Middle frontal gyrus (tissue), 1 donor: ENCODE results near the gene DYNLL1.
"Not testable (repeated sequence)": the region's sequence is repeated elsewhere in the genome, so short reads cannot be mapped to it uniquely, and the experiment has no call there.

Experiments used
- DNase-seq: peaks from one replicate; pipeline ENCODE4 v3.0.0-alpha.2; 2015; ENCODE audit warnings: low spot score; ENCODE audit errors: extremely low spot score

DYNLL1 gene

DNA sequence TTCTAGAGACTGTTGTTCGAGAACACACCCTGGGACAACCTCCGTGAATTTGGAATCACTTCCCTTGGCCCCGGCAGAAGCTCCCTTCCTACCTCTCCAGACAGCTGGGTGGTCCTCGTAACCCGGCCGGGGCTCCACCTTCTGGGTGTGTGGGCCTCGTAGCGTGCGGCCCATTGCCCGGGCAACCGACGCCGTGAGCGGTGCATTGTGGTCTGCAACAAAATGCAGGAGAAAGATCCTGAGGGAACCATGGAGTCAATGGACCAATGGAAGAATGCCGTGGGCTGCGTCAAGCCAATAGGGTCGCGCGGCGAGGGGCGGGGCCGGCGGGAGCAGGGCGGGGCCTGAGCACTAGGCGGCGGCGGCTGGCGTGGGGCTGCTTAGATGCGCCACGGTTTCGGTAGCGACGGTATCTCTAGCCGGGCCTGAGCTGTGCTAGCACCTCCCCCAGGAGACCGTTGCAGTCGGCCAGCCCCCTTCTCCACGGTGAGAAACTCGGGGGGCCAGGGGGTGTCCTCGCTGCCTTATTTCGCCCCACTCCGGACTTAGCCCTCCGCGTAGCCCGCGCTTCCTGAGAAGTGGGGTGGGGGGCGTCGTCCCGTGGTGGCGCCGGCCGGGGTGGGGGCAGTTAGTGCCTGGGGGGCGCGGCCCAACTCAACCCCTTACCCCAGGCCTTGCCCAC lies at the start of gene DYNLL1:
Gene DYNLL1 (plus strand): TSS at position 383 of the 682 bp plus-strand sequence. CDS start 309 bp downstream, outside the sequence.
- DNase-seq: peak; percentile 88

DNA sequence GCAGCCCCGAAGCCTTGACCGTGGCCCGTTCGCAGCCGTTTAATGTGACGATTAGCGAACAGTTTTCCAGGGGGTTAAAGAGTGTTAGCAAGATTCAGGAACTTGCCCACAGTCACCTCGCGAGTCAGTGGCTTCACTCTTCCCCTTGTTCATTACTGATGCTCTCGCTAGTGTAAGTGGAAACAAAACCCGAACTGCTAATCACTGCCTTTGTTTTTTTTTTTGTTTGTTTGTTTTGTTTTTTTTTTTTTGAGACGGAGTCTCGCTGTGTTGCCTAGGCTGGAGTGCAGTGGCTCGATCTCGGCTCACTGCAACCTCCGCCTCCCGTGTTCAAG lies 49.1 kb upstream of the DYNLL1 start:
- not testable (repeated sequence) for DNase-seq

DNA sequence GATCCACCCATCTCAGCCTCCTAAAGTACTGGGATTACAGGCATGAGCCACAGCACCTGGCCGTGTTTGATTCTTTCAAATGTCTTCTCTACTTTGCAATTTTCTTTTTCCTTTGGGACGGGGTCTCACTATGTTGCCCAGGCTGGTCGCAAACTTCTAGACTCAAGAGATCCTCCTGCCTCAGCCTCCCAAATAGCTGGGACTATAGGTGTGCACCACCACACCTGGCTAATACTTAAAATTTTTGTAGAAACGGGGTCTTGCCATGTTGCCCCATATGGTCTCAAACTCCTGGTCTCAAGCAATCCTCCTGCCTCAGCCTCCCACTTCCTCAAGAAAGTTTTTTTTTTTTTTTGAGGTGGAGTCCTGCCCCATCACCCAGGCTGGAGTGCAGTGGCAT lies 47.9 kb upstream of the DYNLL1 start:
- no peak for DNase-seq

DNA sequence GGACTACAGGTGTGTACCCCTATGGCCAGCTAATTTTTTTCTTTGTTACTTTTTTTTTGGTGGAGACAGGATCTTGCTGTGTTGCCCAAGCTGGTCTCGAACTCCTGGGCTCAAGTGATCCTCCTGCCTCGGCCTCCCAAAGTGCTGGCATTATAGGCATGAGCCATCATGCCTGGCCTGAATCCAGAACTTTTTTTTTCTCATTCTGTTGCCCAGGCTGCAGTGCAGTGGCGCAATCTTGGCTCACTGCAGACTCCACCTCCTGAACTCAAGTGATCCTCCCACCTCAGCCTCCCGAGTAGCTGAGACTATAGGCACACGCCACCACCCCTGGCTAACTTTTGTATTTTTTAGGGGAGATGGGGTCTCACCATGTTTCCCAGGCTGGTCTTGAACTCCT lies 43.4 kb upstream of the DYNLL1 start:
- DNase-seq: not testable (repeated sequence)

DNA sequence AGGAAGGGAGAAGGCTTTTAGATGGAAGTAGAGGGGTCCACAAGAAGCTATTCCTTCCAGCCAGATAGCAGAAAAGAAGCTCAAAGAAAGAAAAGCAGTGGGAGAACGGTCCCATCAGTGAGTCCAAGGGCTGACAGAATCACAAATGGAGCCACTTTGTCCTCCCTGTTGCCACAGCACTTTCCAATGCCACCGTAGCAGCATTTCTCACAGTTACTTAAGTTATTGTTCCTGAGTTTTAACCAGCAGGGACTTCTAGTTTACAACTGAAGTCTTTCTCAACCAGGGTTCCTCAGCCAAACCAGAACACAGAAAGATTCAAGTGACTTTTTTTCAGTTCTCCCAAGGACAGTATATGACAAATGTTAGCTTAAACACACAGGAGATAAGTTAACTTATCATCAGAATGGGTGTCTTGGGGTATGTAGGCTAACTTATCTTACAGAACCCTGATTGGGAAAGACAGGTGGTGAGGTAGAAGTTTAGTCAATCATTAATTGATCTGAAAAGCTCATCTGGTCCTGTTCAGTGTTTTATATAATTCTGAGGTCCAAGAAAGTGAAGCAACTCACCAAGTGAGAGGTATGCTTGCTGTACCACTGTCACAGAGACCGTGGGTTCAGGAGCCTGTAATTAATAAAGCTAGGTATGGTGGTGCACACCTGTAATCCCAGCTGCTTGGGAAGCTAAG lies 42.7 kb upstream of the DYNLL1 start:
- DNase-seq: no peak

DNA sequence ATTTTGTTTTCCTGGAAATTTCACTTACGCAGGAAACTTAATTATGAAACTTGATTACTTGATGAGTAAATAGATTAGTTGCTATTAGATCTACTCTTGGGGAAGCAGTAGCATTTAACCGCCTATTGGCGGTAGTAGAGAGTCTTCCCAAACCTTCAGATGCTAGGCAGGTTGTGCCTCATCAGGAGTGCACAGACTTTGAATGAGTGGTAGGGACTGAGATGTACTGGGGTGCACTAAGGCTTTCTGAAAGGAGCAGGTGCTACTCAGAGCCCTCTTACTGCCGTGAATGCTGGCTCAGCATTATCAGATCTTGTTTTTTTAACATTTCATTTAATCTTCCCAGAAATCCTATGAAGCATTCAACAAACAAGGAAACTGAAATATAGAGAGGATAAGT lies 41.9 kb upstream of the DYNLL1 start:
- no peak for DNase-seq

DNA sequence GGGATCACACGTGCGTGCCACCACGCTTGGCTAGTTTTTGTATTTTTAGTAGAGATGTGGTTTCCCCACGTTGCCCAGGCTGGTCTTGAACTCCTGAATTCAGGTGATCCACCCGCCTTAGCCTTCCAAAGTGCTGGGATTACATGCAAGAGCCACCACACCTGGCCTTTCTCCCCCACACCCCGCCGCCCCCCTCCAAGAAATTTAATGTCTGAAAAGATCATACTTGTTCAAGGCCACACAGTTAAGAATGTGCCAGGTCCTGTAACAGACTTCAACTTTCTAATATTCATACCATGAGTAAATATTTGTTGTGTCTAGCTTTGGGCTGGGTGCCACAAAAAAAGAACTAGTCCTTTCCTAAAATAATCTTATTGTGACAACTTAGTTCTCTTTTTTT lies 40.6 kb upstream of the DYNLL1 start:
- no peak for DNase-seq

DNA sequence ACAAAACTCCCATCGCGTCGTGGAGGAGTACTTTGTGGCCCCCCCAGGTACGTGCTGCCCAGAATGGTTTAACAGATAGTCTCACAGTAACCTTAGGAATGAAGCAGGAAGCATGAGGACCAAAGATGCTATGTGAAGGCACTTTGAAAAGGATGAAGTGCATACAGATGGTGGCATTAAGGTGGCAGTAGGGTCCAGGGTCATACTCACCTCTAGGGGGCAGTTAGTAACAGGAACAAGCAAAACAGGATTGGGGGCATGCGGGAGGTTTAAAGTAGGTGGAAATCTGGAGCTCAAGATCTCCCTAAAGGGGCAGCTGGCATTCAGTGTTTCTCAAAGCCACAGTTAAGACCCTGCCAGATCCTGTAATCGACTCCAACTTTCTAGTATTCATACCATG lies 38.8 kb upstream of the DYNLL1 start:
- DNase-seq: no peak

DNA sequence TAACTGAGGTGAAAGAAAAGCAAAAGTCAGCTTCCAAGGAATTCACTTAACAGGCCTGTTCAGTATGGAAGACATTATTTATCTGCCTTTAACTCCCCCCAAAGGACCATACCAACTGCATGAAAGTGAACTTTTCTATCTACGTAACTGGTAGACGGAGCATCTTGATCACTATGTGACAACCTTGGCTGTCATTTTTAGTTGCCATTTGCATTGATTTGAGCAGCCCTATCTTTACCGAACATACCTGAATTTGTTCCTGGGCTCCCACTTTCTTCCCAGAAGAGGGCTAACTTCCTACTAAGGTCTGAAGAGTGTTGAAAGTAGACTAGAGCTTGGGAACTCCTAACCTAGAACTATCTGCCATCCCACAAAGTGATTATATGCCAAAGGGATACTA lies 35.8 kb upstream of the DYNLL1 start:
- DNase-seq: no peak

DNA sequence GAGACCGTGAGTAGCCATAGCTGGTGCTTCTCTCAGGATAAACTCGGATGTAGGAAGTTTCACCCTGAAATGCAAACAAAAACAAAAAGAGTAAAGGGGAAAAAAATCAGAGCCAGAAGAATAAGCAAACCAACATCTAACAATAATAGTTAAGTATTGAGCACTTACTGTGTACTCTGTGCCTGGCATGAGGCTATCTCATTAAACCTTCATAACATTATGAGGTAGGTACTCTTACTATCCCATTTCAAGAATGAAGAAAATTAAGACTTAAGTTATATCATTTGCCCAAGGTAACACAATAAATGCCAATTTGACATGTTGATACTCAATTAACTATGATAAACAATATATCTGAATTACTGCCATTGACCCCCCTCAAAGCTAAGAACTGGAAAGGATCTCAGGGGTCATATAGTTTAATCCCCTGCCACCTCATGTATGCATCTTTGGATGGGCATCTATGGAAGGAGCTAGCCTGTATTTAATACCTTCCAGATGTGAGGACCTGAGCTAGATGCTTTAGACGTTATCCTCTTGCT lies 33.7 kb upstream of the DYNLL1 start:
- DNase-seq: no peak

DNA sequence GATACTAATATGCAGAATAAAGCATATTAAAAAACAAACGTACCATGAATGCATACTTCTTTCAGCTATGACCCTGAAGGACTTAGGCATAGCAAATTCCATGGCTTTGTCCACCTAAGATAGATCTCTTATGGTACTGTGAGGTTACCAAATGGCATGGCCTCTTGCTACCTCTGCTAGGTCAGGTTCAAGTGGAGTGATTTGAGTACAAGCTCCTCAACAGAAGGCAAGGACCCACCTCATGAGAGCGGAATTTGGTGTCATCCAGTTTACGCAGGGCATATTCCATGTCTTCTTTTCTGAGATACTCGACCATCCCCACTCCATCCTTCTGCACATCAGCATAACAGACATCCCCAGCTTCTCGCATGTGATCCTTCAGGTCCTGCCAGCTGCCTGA lies 32.2 kb upstream of the DYNLL1 start:
- no peak for DNase-seq

DNA sequence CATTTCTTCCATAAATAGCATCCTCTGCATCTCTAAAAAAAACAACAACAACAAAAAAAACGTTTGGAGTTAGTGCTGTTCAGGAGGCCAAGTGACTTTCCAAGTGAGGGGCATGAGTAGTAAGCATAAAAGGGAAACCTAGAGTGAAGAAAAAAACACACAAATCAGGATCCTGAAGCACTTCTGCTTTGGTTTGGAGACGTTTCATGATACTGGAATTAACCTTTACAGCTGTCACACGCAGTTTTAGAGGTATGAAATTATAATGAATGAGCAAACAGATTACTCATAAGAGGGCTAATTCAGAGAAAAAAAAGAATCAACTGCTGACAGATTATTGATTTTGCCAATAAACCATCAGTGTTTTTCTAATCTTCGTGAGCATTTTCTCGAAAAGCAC lies 30.2 kb upstream of the DYNLL1 start:
- no peak for DNase-seq

DNA sequence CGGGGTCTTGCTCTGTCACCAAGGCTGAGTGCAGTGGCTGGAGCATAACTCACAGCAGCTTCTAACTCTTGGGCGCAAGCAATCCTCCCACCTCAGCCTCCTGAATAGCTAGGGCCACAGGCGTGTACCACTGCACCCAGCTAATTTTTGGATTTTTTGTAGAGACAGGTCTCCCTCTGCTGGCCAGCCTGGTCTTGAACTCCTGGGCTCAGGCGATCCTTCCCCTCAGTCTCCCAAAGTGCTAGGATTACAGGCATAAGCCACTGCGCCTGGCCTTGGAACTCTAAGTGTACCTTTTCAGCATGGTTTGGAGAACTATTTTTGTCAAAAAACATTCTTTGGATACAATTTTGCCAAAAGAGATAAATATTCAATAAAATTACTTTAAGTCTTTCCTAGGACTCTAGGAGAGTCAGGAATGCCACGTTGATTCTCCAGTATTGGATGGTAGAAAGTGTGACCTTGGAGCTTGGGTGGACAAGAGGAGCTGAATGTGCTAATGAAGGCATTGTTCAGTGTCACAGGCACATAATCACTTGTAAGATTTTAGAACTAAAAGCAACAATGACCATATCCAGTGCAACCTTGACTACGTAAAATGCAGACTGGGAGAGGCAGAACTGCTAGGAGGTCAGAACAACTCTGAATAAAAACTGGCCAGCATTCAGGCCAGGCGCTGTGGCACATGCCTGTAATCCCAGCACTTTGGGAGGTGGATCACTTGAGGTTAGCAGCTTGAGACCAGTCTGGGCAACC lies 29.2 kb upstream of the DYNLL1 start:
- peak; percentile 16 for DNase-seq

DNA sequence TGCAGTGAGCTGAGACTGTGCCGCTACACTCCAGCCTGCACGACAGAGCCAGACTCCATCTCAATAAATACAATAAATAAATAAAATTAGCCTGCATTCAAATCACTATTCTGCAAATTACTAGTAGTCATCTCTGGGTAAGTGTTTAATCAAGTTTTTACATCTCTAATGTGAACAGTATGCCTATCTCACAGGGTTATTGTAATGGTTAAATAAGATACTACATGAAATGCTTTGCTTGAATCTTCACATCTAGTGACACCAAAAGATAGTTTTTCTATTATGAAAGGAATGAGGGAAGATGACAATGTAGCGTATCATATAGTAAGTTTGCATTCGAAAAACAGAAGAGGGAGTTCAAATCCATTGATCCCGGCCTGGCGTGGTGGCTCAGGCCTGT lies 28.5 kb upstream of the DYNLL1 start:
- no peak for DNase-seq

DNA sequence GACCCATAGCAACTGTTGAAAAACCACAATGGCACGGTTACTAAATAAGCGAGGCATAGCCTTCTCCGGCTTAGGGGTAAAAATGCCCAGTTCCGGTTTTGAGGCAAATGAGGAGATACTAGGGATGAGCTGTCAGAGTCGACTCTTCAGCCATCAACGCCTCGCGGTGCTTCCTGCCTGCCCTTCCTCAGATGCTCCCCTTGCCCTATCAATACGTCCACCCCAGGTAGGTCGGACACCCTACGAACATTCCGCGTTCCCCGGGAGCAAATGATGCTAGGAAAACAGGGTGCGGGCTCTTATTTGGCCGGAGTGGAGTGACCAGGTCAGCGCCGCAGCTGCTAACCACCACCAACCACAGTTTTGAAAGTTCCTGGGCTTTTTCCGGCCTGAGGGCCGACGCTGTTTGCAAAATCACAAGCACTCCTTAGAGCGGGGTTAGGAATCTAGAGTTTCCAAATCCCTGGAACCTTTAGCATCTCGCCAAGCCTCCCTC lies 27.5 kb upstream of the DYNLL1 start:
- DNase-seq: no peak

DNA sequence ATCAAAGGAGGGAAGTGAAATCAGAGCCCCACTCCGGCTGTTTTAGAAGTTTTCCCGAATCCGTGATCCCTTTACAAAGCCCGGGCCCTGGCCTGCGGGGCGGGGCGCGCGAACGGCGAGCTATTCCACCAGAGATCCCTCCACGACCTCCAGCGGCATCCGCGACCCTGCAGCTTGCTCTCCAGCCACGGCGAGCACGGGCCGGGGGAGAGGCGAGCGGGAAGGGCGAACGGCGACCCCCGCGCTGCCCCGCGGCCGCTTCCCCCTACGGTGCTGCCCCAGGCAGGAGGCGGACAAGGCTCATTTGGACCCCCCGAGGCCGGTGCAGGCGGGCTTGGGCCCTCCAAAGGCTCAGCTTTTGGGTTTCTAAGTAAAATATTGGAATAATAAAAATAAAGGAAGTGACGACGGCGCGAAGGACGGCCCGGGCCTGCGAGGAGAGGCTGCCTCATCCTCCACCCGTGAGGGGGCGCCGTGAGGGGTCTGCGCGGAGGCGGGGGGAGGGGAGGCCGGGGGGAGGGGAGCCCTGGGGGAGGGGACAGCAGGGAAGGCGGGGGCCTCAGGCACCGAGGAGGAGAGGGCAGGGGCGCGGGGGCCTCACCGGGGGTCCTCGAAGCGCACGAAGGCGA lies 27.0 kb upstream of the DYNLL1 start:
- DNase-seq: no peak

DNA sequence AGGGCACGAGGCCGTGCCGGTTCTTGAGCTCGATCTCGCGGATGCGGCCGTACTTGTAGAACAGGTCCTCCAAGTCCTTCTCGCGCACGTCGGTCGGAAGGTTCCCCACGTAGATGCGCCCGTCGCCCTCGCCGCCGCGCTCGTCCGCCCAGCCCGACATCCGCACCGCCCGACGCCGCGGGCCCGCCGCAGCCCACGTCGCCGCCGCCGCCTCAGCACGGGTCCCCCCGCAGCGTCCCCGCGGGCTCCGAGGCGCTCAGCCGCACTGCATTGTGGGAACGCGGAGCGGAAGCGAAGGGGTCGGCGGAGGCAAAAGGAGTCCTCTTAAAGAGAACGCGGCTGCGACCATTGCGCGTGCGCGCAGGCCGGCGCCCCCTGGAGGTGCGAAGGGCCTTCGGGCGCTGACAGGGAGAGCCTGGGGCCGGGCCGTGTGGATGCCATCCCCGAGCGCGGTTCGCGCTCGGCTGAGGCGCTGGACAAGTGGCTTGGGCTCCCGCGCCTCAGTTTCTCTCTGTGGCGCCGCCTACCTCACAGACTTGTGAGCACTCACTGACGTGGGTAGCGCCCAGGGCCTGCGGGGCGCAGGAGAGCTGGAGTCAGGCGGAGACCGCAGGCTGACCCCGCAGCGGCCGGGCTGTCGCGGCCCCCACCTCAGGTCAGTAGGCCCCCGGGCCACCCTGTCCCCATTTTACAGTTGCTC lies 26.3 kb upstream of the DYNLL1 start, which contains the start of gene SRSF9:
Gene SRSF9 (minus strand): TSS at position 299 of the 700 bp plus-strand sequence. CDS start 139 bp downstream, at position 160.
- peak; percentile 93 for DNase-seq

DNA sequence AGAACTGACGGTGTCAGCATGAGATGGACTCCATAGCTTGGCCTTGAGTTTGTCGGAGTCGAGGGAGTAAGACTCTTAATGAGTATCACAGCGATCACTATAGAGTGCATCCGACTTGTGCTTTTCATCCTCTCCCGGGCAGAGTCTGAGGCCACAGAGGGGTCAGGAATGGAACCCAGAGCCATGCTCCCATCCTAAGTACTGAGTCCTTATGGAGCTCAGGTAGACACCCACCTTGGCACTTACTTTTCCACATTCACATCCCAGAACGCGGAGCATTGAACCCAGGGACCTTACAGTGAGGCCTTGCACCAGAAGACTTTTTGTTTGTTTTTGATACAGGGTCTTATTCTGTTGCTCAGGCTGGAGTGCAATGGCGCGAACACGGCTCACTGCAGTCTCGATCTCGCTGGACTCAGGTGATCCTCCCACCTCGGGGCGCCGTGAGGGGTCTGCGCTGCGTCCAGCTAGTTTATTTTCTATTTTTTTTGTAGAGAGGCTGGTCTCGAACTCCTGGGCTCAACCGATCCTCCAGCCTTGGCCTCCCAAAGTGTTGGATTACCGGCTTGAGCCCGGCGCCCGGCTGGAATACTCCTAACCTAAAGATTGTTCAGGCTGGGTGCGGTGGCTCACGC lies 25.6 kb upstream of the DYNLL1 start:
- DNase-seq: no peak

DNA sequence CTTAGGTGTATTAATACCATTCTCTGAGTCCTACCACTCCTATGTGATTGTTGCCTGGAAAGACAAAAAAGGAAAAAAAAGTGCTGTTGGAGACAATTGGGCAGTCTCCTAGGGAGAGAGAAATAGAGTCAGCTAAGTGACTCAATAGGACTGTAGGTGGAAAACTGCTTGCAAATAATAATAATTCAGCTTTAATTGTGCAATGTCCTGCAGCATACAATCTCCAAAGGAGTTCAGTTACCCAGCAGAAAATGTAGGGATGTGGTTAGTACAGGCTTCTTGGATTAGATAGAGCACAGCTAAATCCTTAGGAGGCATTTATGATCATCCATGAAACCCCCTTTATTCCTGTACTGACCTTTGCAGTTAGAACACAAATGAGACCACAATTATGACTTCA lies 23.4 kb upstream of the DYNLL1 start:
- no peak for DNase-seq
